ENCODE data around the gene BBC3. TPM values are rescaled to one million over a fixed set of nuclear protein-coding genes. Genes with fewer than 3 reads are reported as not detected.
"Not testable (repeated sequence)": the region's sequence is repeated elsewhere in the genome, so short reads cannot be mapped to it uniquely, and the experiment has no call there.

The BBC3 gene
- total RNA-seq, 1 donor from 2014 or later, result 18.6 TPM

DNA sequence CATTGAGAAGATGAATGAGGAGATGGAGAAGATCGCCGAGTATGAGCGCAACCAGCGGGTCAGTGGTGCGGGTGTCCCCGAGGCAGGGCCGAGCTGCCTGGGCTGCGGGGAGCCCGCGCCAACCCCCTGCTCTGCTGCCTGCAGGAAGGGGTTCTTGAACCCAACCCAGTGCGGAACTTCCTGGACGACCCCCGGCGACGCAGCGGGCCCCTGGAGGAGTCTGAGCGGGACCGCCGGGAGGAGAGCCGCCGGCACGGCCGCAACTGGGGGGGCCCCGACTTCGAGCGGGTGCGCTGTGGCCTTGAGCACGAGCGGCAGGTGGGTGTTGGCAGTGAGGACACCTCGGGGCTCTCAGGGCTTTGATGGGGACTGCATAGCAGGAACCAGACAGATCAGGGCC is 33.6 kb upstream of the BBC3 start:
- DNase-seq (ENCODE audit: low spot score), result no peak
- TF ChIP-seq, protein P1, sequence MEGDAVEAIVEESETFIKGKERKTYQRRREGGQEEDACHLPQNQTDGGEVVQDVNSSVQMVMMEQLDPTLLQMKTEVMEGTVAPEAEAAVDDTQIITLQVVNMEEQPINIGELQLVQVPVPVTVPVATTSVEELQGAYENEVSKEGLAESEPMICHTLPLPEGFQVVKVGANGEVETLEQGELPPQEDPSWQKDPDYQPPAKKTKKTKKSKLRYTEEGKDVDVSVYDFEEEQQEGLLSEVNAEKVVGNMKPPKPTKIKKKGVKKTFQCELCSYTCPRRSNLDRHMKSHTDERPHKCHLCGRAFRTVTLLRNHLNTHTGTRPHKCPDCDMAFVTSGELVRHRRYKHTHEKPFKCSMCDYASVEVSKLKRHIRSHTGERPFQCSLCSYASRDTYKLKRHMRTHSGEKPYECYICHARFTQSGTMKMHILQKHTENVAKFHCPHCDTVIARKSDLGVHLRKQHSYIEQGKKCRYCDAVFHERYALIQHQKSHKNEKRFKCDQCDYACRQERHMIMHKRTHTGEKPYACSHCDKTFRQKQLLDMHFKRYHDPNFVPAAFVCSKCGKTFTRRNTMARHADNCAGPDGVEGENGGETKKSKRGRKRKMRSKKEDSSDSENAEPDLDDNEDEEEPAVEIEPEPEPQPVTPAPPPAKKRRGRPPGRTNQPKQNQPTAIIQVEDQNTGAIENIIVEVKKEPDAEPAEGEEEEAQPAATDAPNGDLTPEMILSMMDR (IDR thresholded peaks at IDR 0.05; ENCODE audit: unreplicated experiment), result no peak
- Mint-ChIP-seq H3K27me3 (ENCODE audit: unreplicated experiment) (peaks cover 15% of the 10 kb centered on the region), H3K36me3 (ENCODE audit: low read depth, unreplicated experiment) (peaks cover 46% of the 10 kb centered on the region), H3K9me3 (ENCODE audit: unreplicated experiment) (no peaks in the 10 kb centered on the region), H3K27ac (ENCODE audit: unreplicated experiment) (peak overlapping the region; percentile 57), H3K4me1 (ENCODE audit: unreplicated experiment) (no peaks in the 10 kb centered on the region), H3K4me3 (ENCODE audit: unreplicated experiment) (peak overlapping the region; percentile 57)

GRCh38 chr19:47261946-47262793 is 31.2 kb upstream of the BBC3 start:
- DNase-seq (ENCODE audit: low spot score); H3K9me3 Mint-ChIP-seq (ENCODE audit: unreplicated experiment): not testable (repeated sequence)
- Mint-ChIP-seq H3K27me3 (ENCODE audit: unreplicated experiment) (peaks cover 22% of the 10 kb centered on the region), H3K36me3 (ENCODE audit: low read depth, unreplicated experiment) (peaks cover 58% of the 10 kb centered on the region), H3K27ac (ENCODE audit: unreplicated experiment) (peak overlapping the region; percentile 52), H3K4me1 (ENCODE audit: unreplicated experiment) (peaks cover 19% of the 10 kb centered on the region), H3K4me3 (ENCODE audit: unreplicated experiment) (peak overlapping the region; percentile 37)

GRCh38 chr19:47260476-47260875 is 29.5 kb upstream of the BBC3 start:
- DNase-seq (ENCODE audit: low spot score), result no peak
- no peak overlapping the region for H3K27ac Mint-ChIP-seq (ENCODE audit: unreplicated experiment)
- H3K27me3 Mint-ChIP-seq (ENCODE audit: unreplicated experiment), result peaks cover 23% of the 10 kb centered on the region
- no peaks in the 10 kb centered on the region for H3K9me3 Mint-ChIP-seq (ENCODE audit: unreplicated experiment)
- peaks cover 45% of the 10 kb centered on the region for H3K36me3 Mint-ChIP-seq (ENCODE audit: low read depth, unreplicated experiment)
- no peak overlapping the region for H3K4me3 Mint-ChIP-seq (ENCODE audit: unreplicated experiment)
- peaks cover 19% of the 10 kb centered on the region for H3K4me1 Mint-ChIP-seq (ENCODE audit: unreplicated experiment)
- TF ChIP-seq, protein P1 (IDR thresholded peaks at IDR 0.05; ENCODE audit: unreplicated experiment), result no peak

DNA sequence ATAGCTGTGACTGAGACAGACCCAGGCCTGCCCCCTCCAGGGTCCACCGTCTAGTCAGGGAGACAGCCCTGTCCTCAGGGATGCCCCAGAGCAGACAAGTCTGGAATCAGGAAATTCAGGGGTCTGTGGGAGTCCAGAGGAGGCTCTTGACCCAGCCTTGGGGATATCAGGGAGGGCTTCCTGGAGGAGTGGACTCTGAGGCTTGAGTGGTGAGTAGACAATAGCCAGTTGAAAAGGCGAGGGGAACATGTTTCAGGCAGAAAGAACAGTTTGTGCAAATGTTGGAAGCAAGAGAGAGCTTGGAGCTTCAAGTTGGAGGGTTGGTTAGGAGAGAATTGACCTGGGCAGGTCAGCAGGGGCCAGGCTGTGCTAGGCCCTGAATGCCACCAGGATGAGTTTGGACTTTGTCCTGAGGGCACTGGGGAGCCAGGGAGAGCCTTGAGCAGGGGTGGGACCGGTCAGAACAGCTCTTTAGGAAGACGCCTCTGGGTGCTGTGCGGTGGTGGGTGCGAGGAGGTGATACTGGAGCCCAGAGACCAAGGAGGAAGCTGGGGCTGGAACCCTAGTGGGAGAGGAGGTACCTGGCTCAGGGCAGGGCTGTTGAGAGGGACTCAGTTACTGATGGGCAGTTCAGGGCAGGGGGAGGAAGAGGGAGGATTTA is 28.0 kb upstream of the BBC3 start:
- H3K36me3 Mint-ChIP-seq (ENCODE audit: low read depth, unreplicated experiment), result peaks cover 38% of the 10 kb centered on the region
- TF ChIP-seq, protein P1 (IDR thresholded peaks at IDR 0.05; ENCODE audit: unreplicated experiment), result no peak
- H3K9me3 Mint-ChIP-seq (ENCODE audit: unreplicated experiment), result no peaks in the 10 kb centered on the region
- peak overlapping the region; percentile 75 for H3K4me3 Mint-ChIP-seq (ENCODE audit: unreplicated experiment)
- H3K4me1 Mint-ChIP-seq (ENCODE audit: unreplicated experiment), result peaks cover 19% of the 10 kb centered on the region
- peaks cover 24% of the 10 kb centered on the region for H3K27me3 Mint-ChIP-seq (ENCODE audit: unreplicated experiment)
- H3K27ac Mint-ChIP-seq (ENCODE audit: unreplicated experiment), result no peak overlapping the region
- no peak for DNase-seq (ENCODE audit: low spot score)

DNA sequence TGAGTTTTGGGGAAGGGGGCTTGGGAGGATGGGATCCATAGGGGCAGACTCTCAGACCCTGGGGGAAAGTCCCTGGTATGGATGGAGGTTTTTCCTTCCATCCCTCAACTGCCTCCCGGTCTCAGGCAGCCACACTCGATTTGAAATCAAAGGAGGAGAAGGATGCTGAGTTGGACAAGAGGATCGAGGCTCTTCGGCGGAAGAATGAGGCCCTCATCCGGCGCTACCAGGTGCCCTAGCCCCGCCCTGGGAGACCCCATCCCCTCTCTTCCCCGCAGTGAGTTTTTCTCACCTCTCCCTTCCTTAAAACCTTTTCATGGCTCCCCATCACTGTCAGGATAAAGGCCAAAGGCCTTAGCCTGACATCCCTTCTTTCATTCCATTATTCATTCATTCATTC is 27.4 kb upstream of the BBC3 start:
- Mint-ChIP-seq H3K4me3 (ENCODE audit: unreplicated experiment) (peak overlapping the region; percentile 75), H3K36me3 (ENCODE audit: low read depth, unreplicated experiment) (peaks cover 37% of the 10 kb centered on the region), H3K9me3 (ENCODE audit: unreplicated experiment) (no peaks in the 10 kb centered on the region), H3K4me1 (ENCODE audit: unreplicated experiment) (peaks cover 19% of the 10 kb centered on the region), H3K27ac (ENCODE audit: unreplicated experiment) (no peak overlapping the region), H3K27me3 (ENCODE audit: unreplicated experiment) (peaks cover 24% of the 10 kb centered on the region)
- TF ChIP-seq, protein P1 (IDR thresholded peaks at IDR 0.05; ENCODE audit: unreplicated experiment), result no peak
- DNase-seq (ENCODE audit: low spot score), result no peak

All from endothelial cell (in vitro differentiated cells).